ENCODE results near the gene RASSF4.
"Not testable (repeated sequence)": the region's sequence is repeated elsewhere in the genome, so short reads cannot be mapped to it uniquely, and the experiment has no call there.

The RASSF4 gene

GRCh38 chr10:45004661-45005060 is 45.1 kb downstream of the RASSF4 start:
- no peak overlapping the region for H3K4me3 ChIP-seq (ENCODE audit: low read depth, low read length)
- DNase-seq (ENCODE audit: low read depth, low spot score): no peak
- TF ChIP-seq CTCF (IDR thresholded peaks at IDR 0.05; ENCODE audit: low read depth, low read length): no peak
- in situ Hi-C loops (cut with HindIII; ENCODE audit: low sequenced_read_pairs): no loop called here

GRCh38 chr10:45005284-45005683 is 45.7 kb downstream of the RASSF4 start:
- in situ Hi-C loops (cut with HindIII; ENCODE audit: low sequenced_read_pairs): no loop called here
- no peak for DNase-seq (ENCODE audit: low read depth, low spot score)
- H3K4me3 ChIP-seq (ENCODE audit: low read depth, low read length): no peak overlapping the region
- TF ChIP-seq CTCF (IDR thresholded peaks at IDR 0.05; ENCODE audit: low read depth, low read length): no peak

GRCh38 chr10:45006276-45007030 is 46.9 kb downstream of the RASSF4 start:
- H3K4me3 ChIP-seq (ENCODE audit: low read depth, low read length): no peak overlapping the region
- DNase-seq (ENCODE audit: low read depth, low spot score): no peak
- in situ Hi-C loops (cut with HindIII; ENCODE audit: low sequenced_read_pairs): no loop called here
- no peak for TF ChIP-seq CTCF (IDR thresholded peaks at IDR 0.05; ENCODE audit: low read depth, low read length)

GRCh38 chr10:45008524-45009161 is 49.0 kb downstream of the RASSF4 start:
- DNase-seq (ENCODE audit: low read depth, low spot score): peak; percentile 89
- H3K4me3 ChIP-seq (ENCODE audit: low read depth, low read length): no peak overlapping the region
- peak; percentile 63 for TF ChIP-seq CTCF (IDR thresholded peaks at IDR 0.05; ENCODE audit: low read depth, low read length)
- in situ Hi-C loops (cut with HindIII; ENCODE audit: low sequenced_read_pairs): no loop called here

- DNase-seq (ENCODE audit: low read depth, low spot score); in situ Hi-C loops (cut with HindIII; ENCODE audit: low sequenced_read_pairs); H3K4me3 ChIP-seq (ENCODE audit: low read depth, low read length): not testable (repeated sequence)
These were observed 55.0 kb downstream of the RASSF4 start for GRCh38 chr10:45014557-45014956.

- no peak for DNase-seq (ENCODE audit: low read depth, low spot score)
- no peak for TF ChIP-seq CTCF (IDR thresholded peaks at IDR 0.05; ENCODE audit: low read depth, low read length)
- H3K4me3 ChIP-seq (ENCODE audit: low read depth, low read length): no peak overlapping the region
- in situ Hi-C loops (cut with HindIII; ENCODE audit: low sequenced_read_pairs): no loop called here
These were observed 56.0 kb downstream of the RASSF4 start for GRCh38 chr10:45015590-45015989.

GRCh38 chr10:45023426-45023825 is 63.8 kb downstream of the RASSF4 start:
- in situ Hi-C loops (cut with HindIII; ENCODE audit: low sequenced_read_pairs): no loop called here
- DNase-seq (ENCODE audit: low read depth, low spot score): no peak
- TF ChIP-seq CTCF (IDR thresholded peaks at IDR 0.05; ENCODE audit: low read depth, low read length): no peak
- no peak overlapping the region for H3K4me3 ChIP-seq (ENCODE audit: low read depth, low read length)
